Naive B cell (primary cell): Measurements from ENCODE around the gene LRIT1. TPM values are rescaled to one million over a fixed set of nuclear protein-coding genes. Genes with fewer than 3 reads are reported as not detected.

Experiments
- ATAC-seq, 2 donors: fragments of 150-1000 bp; cut with Tn5 transposase; 2 replicates each; pipeline ENCODE4 v1.10.0; 2021; ENCODE audit warnings: low read depth in 2 of 2, mild to moderate bottlenecking in 2 of 2, moderate library complexity in 2 of 2
- DNase-seq: peaks from one replicate; pipeline ENCODE4 v3.0.0; 2022
- H3K27ac Mint-ChIP-seq, 6 donors: one replicate each; pipeline ENCODE4 v1.8.0; 2020 to 2022; ENCODE audit warnings: mild to moderate bottlenecking in 6 of 6, mixed read lengths in 6 of 6, moderate library complexity in 5 of 6, inconsistent platforms in 2 of 6
- H3K27me3 Mint-ChIP-seq, 3 donors: one replicate each; pipeline ENCODE4 v1.8.0; 2021 to 2022; ENCODE audit warnings: mixed read lengths in 3 of 3, mild to moderate bottlenecking in 1 of 3
- H3K36me3 Mint-ChIP-seq, 2 donors: one replicate each; pipeline ENCODE4 v1.8.0; 2020 to 2022; ENCODE audit warnings: mixed read lengths in 2 of 2, inconsistent platforms in 1 of 2, mild to moderate bottlenecking in 1 of 2
- H3K4me1 Mint-ChIP-seq, 3 donors: one replicate each; pipeline ENCODE4 v1.8.0; 2020 to 2022; ENCODE audit warnings: mixed read lengths in 3 of 3, inconsistent platforms in 1 of 3, mild to moderate bottlenecking in 1 of 3, moderate library complexity in 1 of 3
- H3K4me3 Mint-ChIP-seq, 8 donors: one replicate each; pipeline ENCODE4 v1.8.0; 2020 to 2022; ENCODE audit warnings: mild to moderate bottlenecking in 8 of 8, mixed read lengths in 8 of 8, moderate library complexity in 8 of 8, inconsistent platforms in 2 of 8
- H3K9me3 Mint-ChIP-seq, 7 donors: one replicate each; pipeline ENCODE4 v1.8.0; 2020 to 2022; ENCODE audit warnings: mixed read lengths in 7 of 7, mild to moderate bottlenecking in 5 of 7, inconsistent platforms in 2 of 7, moderate library complexity in 1 of 7
- polyA plus RNA-seq, 6 donors: library from polyadenylated mRNA; unstranded; fragments of 300-500 nt; fragmentation: Illumina TruSeq; gene quantifications; one replicate each; pipeline ENCODE4 v1.2.3, GENCODE V29; 2021; ENCODE audit warnings: low read depth in 6 of 6

LRIT1 gene
- polyA plus RNA-seq, 6 donors from 2014 or later, result not detected

- H3K27me3 Mint-ChIP-seq, result peaks cover 26 to 37% (median 35%) of the 10 kb centered on the region in 3 donors
- DNase-seq (no peak), ATAC-seq (no peak)
- H3K36me3 Mint-ChIP-seq, result no peaks in the 10 kb centered on the region
- peak overlapping the region in 1 of 6 donors; percentile 17 for H3K27ac Mint-ChIP-seq
- H3K4me3 Mint-ChIP-seq, result no peak overlapping the region
- no peaks in the 10 kb centered on the region for H3K9me3 Mint-ChIP-seq
- H3K4me1 Mint-ChIP-seq, result peaks cover 4 to 5% (median 4%) of the 10 kb centered on the region in 3 donors
Measured at GRCh38 chr10:84190621-84191020, 50.7 kb downstream of the LRIT1 start.

- ATAC-seq (no peak), DNase-seq (no peak)
- Mint-ChIP-seq H3K27ac (no peak overlapping the region), H3K36me3 (no peaks in the 10 kb centered on the region), H3K4me1 (peaks cover 0 to 5% (median 0%) of the 10 kb centered on the region in 3 donors), H3K4me3 (no peak overlapping the region), H3K9me3 (no peaks in the 10 kb centered on the region), H3K27me3 (peaks cover 21 to 37% (median 36%) of the 10 kb centered on the region in 3 donors)
Measured at GRCh38 chr10:84188815-84189214, 52.5 kb downstream of the LRIT1 start.

- Mint-ChIP-seq H3K36me3 (no peaks in the 10 kb centered on the region), H3K4me3 (no peak overlapping the region), H3K27me3 (peaks cover 0 to 8% (median 5%) of the 10 kb centered on the region in 3 donors), H3K4me1 (peaks cover 0 to 5% (median 0%) of the 10 kb centered on the region in 3 donors), H3K27ac (no peak overlapping the region), H3K9me3 (peaks cover 0 to 2% (median 0%) of the 10 kb centered on the region in 7 donors)
- ATAC-seq (no peak), DNase-seq (no peak)
Measured at GRCh38 chr10:84185526-84186175, 55.7 kb downstream of the LRIT1 start.

- no peak for ATAC-seq
- Mint-ChIP-seq H3K36me3 (no peaks in the 10 kb centered on the region), H3K9me3 (peaks cover 0 to 2% (median 0%) of the 10 kb centered on the region in 7 donors), H3K4me1 (peaks cover 0 to 5% (median 0%) of the 10 kb centered on the region in 3 donors), H3K27ac (no peak overlapping the region), H3K4me3 (no peak overlapping the region), H3K27me3 (peaks cover 0 to 8% (median 5%) of the 10 kb centered on the region in 3 donors)
- no peak for DNase-seq
Measured at GRCh38 chr10:84184517-84184916, 56.8 kb downstream of the LRIT1 start.

GRCh38 chr10:84181631-84182030 lies 59.7 kb downstream of the LRIT1 start:
- H3K4me1 Mint-ChIP-seq, result peaks cover 3 to 8% (median 3%) of the 10 kb centered on the region in 3 donors
- H3K27me3 Mint-ChIP-seq, result peaks cover 0 to 8% (median 5%) of the 10 kb centered on the region in 3 donors
- H3K9me3 Mint-ChIP-seq, result peaks cover 0 to 2% (median 0%) of the 10 kb centered on the region in 7 donors
- H3K36me3 Mint-ChIP-seq, result no peaks in the 10 kb centered on the region
- no peak overlapping the region for H3K4me3 Mint-ChIP-seq
- ATAC-seq (no peak), DNase-seq (no peak)
- H3K27ac Mint-ChIP-seq, result peak overlapping the region in 1 of 6 donors; percentile 24

Other genes starting within 250 kb of the LRIT1 start
- 100 to 1,000 TPM; 241 to 563 (median 272) TPM for gene GHITM, start 102.0 kb downstream of the LRIT1 start, polyA plus RNA-seq
- gene GPR15LG, start 67.7 kb downstream of the LRIT1 start, polyA plus RNA-seq, result not detected
- under 1 TPM in 1 of 6 donors, not detected in 5; 0.08 TPM for gene CDHR1, start 47.0 kb downstream of the LRIT1 start, polyA plus RNA-seq
- gene LRIT2, start 16.0 kb downstream of the LRIT1 start, polyA plus RNA-seq, result not detected
- gene RGR, start 3.5 kb upstream of the LRIT1 start, polyA plus RNA-seq, result not detected
- 10 to 100 TPM; 19.4 to 45.1 (median 33.6) TPM for gene CCSER2, start 87.0 kb upstream of the LRIT1 start, polyA plus RNA-seq